GM19035 (cell line): Measurements from ENCODE around the gene ATG12.
"Not testable (repeated sequence)": the region's sequence is repeated elsewhere in the genome, so short reads cannot be mapped to it uniquely, and the experiment has no call there.

Experiments
- ATAC-seq: cut with Tn5 transposase; IDR thresholded peaks from one replicate; pipeline ENCODE4 v1.9.1; 2021; ENCODE audit not compliant: unreplicated experiment

The ATG12 gene

GRCh38 chr5:115843444-115844130 lies 2.2 kb upstream of the ATG12 start:
- no peak for ATAC-seq

GRCh38 chr5:115842952-115843351 lies 1.6 kb upstream of the ATG12 start:
- no peak for ATAC-seq

- ATAC-seq, result peak; percentile 34
Observed at GRCh38 chr5:115842089-115842935, 947 bp upstream of the ATG12 start.

- ATAC-seq, result no peak
Observed at GRCh38 chr5:115840873-115841272, 492 bp downstream of the ATG12 start.

GRCh38 chr5:115838885-115839518 lies 2.4 kb downstream of the ATG12 start:
- no peak for ATAC-seq

GRCh38 chr5:115835481-115835880 lies 5.9 kb downstream of the ATG12 start:
- no peak for ATAC-seq

GRCh38 chr5:115831163-115831768 lies 10.1 kb downstream of the ATG12 start:
- peak; percentile 76 for ATAC-seq

- ATAC-seq, result no peak
Observed at GRCh38 chr5:115829913-115830312, 11.5 kb downstream of the ATG12 start.

GRCh38 chr5:115825948-115826347 lies 15.4 kb downstream of the ATG12 start:
- no peak for ATAC-seq

- ATAC-seq, result not testable (repeated sequence)
Observed at GRCh38 chr5:115824983-115825382, 16.4 kb downstream of the ATG12 start.

GRCh38 chr5:115820846-115821245 lies 20.5 kb downstream of the ATG12 start:
- no peak for ATAC-seq

GRCh38 chr5:115818821-115819220 lies 22.5 kb downstream of the ATG12 start:
- ATAC-seq, result no peak

GRCh38 chr5:115817386-115817785 lies 24.0 kb downstream of the ATG12 start:
- no peak for ATAC-seq

- ATAC-seq, result peak; percentile 59
Observed at GRCh38 chr5:115816226-115817081, 24.9 kb downstream of the ATG12 start, which contains the start of gene CDO1. CDO1 (minus strand) TSS chr5:115816659; CDS start chr5:115816397, 262 bp downstream.

GRCh38 chr5:115815693-115816225 lies 25.6 kb downstream of the ATG12 start:
- no peak for ATAC-seq

GRCh38 chr5:115815006-115815692 lies 26.2 kb downstream of the ATG12 start:
- no peak for ATAC-seq

GRCh38 chr5:115813719-115814118 lies 27.6 kb downstream of the ATG12 start:
- no peak for ATAC-seq

GRCh38 chr5:115812372-115812771 lies 29.0 kb downstream of the ATG12 start:
- ATAC-seq, result no peak

- ATAC-seq, result no peak
Observed at GRCh38 chr5:115811406-115811805, 30.0 kb downstream of the ATG12 start.
